Measurements from ENCODE around the gene ATP8A1.
"Not testable (repeated sequence)": the region's sequence is repeated elsewhere in the genome, so short reads cannot be mapped to it uniquely, and the experiment has no call there.

The ATP8A1 gene

DNA sequence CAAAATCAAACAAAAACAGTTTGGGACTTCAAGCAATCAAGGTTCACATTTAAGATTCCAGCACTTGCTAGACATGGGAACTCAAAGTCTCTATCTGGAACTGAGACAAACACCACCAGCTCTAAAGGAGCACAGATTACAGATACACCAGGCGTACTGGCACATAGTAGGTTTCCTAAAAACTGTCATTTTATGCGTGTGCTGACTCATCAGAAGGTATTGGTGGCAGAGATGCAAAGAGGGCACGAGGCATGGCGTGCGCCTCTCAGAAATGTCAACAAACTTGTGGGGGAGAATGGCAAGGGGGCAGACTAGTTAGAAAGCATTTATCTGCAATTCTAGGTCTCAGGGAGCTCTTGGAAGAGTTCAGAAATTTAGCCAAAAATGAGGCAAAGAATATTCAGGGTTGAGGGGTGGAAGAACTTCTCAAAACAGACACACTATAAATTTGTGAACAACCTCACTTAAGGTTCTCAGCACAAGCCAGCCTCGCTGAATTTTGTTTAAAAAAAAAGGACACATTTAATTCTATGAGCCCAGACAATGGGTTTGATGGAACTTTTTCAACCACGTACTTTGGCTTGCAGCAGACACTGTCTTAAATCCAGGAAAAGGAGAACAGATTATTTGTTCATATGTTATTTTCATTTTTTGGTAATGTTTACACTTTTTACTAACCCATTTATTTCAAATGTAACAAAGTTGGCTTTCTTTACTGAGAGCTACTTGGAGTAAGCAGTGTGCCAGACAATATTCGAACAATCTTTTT, 159.6 kb downstream of the ATP8A1 start:
- TF ChIP-seq, protein P1, sequence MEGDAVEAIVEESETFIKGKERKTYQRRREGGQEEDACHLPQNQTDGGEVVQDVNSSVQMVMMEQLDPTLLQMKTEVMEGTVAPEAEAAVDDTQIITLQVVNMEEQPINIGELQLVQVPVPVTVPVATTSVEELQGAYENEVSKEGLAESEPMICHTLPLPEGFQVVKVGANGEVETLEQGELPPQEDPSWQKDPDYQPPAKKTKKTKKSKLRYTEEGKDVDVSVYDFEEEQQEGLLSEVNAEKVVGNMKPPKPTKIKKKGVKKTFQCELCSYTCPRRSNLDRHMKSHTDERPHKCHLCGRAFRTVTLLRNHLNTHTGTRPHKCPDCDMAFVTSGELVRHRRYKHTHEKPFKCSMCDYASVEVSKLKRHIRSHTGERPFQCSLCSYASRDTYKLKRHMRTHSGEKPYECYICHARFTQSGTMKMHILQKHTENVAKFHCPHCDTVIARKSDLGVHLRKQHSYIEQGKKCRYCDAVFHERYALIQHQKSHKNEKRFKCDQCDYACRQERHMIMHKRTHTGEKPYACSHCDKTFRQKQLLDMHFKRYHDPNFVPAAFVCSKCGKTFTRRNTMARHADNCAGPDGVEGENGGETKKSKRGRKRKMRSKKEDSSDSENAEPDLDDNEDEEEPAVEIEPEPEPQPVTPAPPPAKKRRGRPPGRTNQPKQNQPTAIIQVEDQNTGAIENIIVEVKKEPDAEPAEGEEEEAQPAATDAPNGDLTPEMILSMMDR (conservative IDR thresholded peaks at IDR 0.05; ENCODE audit: low read depth, low read length): no peak
- H3K4me3 ChIP-seq (ENCODE audit: low read depth, low read length): no peak overlapping the region
- no peak for DNase-seq (ENCODE audit: low read depth)

DNA sequence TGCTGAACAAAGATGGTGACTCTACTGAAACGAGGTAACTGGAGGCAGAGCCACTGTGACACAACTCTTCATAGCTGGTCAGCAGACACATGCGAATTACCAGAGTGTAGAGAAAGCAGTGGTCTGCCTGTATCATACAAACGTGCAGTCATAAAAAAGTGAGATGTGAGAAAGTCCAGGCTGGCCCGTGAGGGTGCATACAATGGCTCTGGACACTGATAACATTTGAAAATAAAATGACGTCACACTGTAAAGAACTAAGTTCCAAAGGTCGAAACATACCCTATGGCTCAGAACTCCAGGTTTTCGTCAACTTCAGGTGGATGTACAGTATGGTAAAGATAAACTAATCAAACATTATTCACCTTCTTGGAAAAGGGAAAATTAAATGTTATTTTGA, 163.9 kb downstream of the ATP8A1 start:
- TF ChIP-seq, protein P1 (conservative IDR thresholded peaks at IDR 0.05; ENCODE audit: low read depth, low read length): no peak
- DNase-seq (ENCODE audit: low read depth): no peak
- H3K4me3 ChIP-seq (ENCODE audit: low read depth, low read length): no peak overlapping the region

DNA sequence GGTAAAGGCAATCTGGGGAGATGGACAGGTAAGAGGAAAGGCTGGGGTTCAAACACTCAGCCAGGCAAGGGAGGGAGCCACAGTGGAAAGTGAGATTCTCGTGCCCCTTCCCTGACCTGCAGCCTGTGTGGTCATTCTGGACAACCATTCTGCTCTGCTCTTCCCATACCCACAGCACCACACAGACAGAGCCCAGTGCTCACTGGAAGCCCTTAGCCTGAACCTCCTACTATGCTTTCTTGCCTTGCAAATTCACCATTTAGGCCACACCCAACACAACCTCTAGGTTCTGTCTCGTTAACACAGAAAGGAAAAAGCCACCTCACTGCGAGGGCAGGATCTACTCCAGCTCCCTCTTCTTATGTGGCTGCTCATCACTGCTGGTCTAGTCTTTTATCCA, 166.9 kb downstream of the ATP8A1 start:
- no peak overlapping the region for H3K4me3 ChIP-seq (ENCODE audit: low read depth, low read length)
- no peak for DNase-seq (ENCODE audit: low read depth)
- TF ChIP-seq, protein P1 (conservative IDR thresholded peaks at IDR 0.05; ENCODE audit: low read depth, low read length): no peak

DNA sequence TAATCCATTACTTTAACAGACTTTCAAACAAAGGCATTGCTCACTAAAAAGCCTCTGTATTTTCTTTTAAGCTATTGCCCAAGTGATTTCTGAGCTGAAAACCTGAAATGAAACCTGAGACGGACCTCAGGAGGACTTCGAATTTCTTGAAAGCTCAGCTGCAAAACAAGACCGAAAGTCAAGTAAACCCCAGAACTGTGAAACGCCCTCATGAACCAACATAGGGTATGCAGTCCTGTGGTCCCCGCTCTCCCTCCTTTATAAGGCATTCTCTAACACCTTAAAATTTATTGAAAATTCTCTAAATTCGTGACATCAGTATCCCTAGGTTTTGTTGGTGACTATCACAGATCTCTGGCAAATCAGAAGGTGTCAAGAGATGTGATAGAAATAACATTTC, 167.8 kb downstream of the ATP8A1 start:
- no peak overlapping the region for H3K4me3 ChIP-seq (ENCODE audit: low read depth, low read length)
- TF ChIP-seq, protein P1 (conservative IDR thresholded peaks at IDR 0.05; ENCODE audit: low read depth, low read length): no peak
- no peak for DNase-seq (ENCODE audit: low read depth)

DNA sequence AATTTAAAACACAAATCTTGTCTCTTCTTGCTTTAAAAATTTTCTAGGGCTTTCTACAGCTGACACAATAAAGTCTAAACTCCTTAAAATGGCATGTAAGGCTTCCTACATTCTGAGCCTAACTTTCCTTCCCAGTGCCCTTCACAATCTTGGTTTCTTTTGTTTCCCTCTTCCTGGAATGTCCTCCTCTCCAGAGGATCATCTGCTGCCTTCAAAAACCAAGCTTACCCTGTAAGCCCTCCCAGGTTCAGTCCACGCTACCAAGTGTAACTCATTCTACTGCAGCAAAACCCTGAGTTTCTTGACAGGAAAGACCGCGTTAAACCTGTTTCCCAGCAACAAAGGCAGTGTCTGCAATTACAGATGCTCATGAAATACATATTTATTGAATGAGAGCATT, 168.4 kb downstream of the ATP8A1 start:
- H3K4me3 ChIP-seq (ENCODE audit: low read depth, low read length): no peak overlapping the region
- TF ChIP-seq, protein P1 (conservative IDR thresholded peaks at IDR 0.05; ENCODE audit: low read depth, low read length): no peak
- no peak for DNase-seq (ENCODE audit: low read depth)

DNA sequence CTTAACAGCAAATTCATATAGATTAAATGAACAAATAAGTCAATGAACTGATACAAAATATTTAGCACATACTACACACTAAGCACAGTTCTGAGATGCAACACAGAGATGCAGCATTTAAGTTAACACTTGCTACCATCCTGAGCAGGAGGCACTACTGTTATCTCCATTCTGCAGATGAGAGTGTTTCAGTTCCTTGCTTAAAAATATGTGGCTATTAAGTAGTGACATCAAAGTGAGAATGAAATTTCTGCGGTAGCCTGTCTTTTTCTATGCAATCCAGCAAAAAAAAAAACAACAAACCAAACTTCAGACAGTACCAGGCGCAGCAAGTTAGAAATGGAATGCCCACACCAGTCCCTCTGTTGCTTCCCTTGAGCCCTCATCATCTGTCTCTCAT, 168.8 kb downstream of the ATP8A1 start:
- TF ChIP-seq, protein P1 (conservative IDR thresholded peaks at IDR 0.05; ENCODE audit: low read depth, low read length): no peak

DNA sequence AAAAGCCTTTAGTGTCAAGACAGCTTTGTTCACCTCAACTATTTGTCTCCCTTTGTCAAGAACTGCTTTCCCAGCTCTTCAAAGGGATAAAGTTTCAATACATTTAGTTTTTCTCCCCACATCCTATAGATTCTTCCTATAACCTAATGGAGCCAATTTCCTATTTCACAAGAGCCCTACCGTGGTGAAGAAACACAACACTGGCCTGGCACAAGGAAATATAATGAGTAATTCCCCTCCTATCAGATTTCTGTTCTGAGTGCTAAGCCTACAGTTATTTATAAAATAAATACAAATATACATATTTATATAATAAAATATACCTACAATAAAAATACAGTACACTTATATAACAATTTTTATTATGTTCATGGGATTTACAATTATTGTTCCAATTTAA, 169.7 kb downstream of the ATP8A1 start:
- TF ChIP-seq, protein P1 (conservative IDR thresholded peaks at IDR 0.05; ENCODE audit: low read depth, low read length): no peak
- no peak overlapping the region for H3K4me3 ChIP-seq (ENCODE audit: low read depth, low read length)
- no peak for DNase-seq (ENCODE audit: low read depth)

More for the DNA sequence above, 168.8 kb downstream of the ATP8A1 start:
- no peak overlapping the region for H3K4me3 ChIP-seq (ENCODE audit: low read depth, low read length)
- DNase-seq (ENCODE audit: low read depth): no peak

DNA sequence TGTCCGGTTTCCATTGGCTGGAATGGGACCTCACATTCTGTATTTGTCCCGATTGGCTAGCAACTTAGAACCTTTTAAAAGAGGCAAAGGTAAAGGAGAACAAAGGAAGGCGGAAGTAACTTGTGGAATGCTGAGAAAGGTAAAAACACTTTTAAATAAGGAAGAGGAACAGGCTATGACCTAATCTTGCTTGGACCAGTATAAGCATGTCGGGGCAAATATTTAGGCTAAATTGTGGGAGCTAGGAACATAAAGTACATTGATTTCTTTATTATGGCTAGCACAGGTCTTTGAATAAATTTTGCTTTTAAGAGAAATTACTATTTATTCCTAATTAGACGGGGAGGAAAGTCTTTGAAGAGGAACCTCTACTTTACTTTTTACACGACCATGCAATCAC, 170.7 kb downstream of the ATP8A1 start:
- H3K4me3 ChIP-seq (ENCODE audit: low read depth, low read length); DNase-seq (ENCODE audit: low read depth): not testable (repeated sequence)
